IMR-90 (cell line): ENCODE measurements around the gene PXMP2. TPM values are rescaled to one million over a fixed set of nuclear protein-coding genes. Genes with fewer than 3 reads are reported as not detected.

Experiments used
- ATAC-seq: fragments of 200-7000 bp; cut with Tn5 transposase; 2 replicates; pipeline ENCODE4 v1.9.1; 2020; ENCODE audit warnings: low read depth, mild to moderate bottlenecking, moderate library complexity
- BruUV-seq: library from RNA; stranded (reverse); fragments of 400-500 nt; replicated peaks from 2 replicates; lab custom pipeline; 2021; lab: Mats Ljungman, UMichigan
- CTCF ChIA-PET: fragments of 300-600 bp; formaldehyde crosslinking; extraction: SDS; loops from one replicate; lab custom pipeline; 2021; ENCODE audit warnings: antibody characterized with exemption; lab: Yijun Ruan, JAX
- POLR2A ChIA-PET: fragments of 300-600 bp; sonication (Branson Sonifier 250); formaldehyde crosslinking; loops from one replicate; lab custom pipeline; 2022; ENCODE audit warnings: antibody characterized with exemption; ENCODE audit not compliant: unreplicated experiment; lab: Charles Lee
- DNase-seq: peaks from one replicate; pipeline ENCODE4 v3.0.0; 2013
- H2AFZ ChIP-seq: replicated peaks from 2 replicates; pipeline ENCODE3; 2013; ENCODE audit warnings: low read length, mild to moderate bottlenecking; ENCODE audit not compliant: poor library complexity
- H2AK5ac ChIP-seq: 2 replicates; pipeline ENCODE4 v1.6.1; 2013; ENCODE audit warnings: low read depth, low read length, inconsistent platforms
- H2AK9ac ChIP-seq: replicated peaks from 2 replicates; pipeline ENCODE3; 2013; ENCODE audit warnings: mild to moderate bottlenecking, low read depth, low read length, moderate library complexity; ENCODE audit not compliant: poor library complexity
- H2BK120ac ChIP-seq: 2 replicates; pipeline ENCODE4 v1.6.1; 2013; ENCODE audit warnings: low read depth, low read length, inconsistent platforms
- H2BK15ac ChIP-seq: 3 replicates; pipeline ENCODE4 v1.6.1; 2013; ENCODE audit warnings: low read depth, low read length, inconsistent platforms
- H2BK20ac ChIP-seq: 2 replicates; pipeline ENCODE4 v1.6.1; 2013; ENCODE audit warnings: low read depth, mild to moderate bottlenecking, inconsistent platforms, low read length, moderate library complexity
- H2BK5ac ChIP-seq: 2 replicates; pipeline ENCODE4 v1.6.1; 2013; ENCODE audit warnings: mild to moderate bottlenecking, low read depth, low read length, inconsistent platforms; ENCODE audit not compliant: poor library complexity, severe bottlenecking
- H3K14ac ChIP-seq: replicated peaks from 2 replicates; pipeline ENCODE4 v1.6.1; 2013; ENCODE audit warnings: low read depth, low read length, inconsistent platforms
- H3K18ac ChIP-seq: 2 replicates; pipeline ENCODE4 v1.6.1; 2013; ENCODE audit warnings: low read depth, low read length, control low read depth
- H3K23ac ChIP-seq: 2 replicates; pipeline ENCODE4 v1.6.1; 2013; ENCODE audit warnings: low read depth, low read length, inconsistent platforms
- H3K27ac ChIP-seq: 2 replicates; pipeline ENCODE4 v1.5.1; 2013; ENCODE audit warnings: mild to moderate bottlenecking, control low read depth, low read length; ENCODE audit not compliant: insufficient read depth
- H3K27me3 ChIP-seq: 2 replicates; pipeline ENCODE4 v1.6.1; 2013; ENCODE audit warnings: low read length; ENCODE audit not compliant: control insufficient read depth, insufficient read depth
- H3K36me3 ChIP-seq: 2 replicates; pipeline ENCODE4 v1.6.1; 2013; ENCODE audit warnings: low read length, mixed read lengths; ENCODE audit not compliant: control insufficient read depth, insufficient read depth
- H3K4ac ChIP-seq: 2 replicates; pipeline ENCODE4 v1.6.1; 2013; ENCODE audit warnings: low read depth, low read length, inconsistent platforms
- H3K4me1 ChIP-seq: 2 replicates; pipeline ENCODE4 v1.6.1; 2013; ENCODE audit warnings: low read length, mixed read lengths; ENCODE audit not compliant: control insufficient read depth, insufficient read depth
- H3K4me2 ChIP-seq: 2 replicates; pipeline ENCODE4 v1.6.1; 2013; ENCODE audit warnings: low read depth, mild to moderate bottlenecking, control low read depth, low read length, moderate library complexity
- H3K4me3 ChIP-seq: 2 replicates; pipeline ENCODE4 v1.5.1; 2013; ENCODE audit warnings: low read depth, mild to moderate bottlenecking, control low read depth, low read length, moderate library complexity; ENCODE audit not compliant: insufficient read depth
- H3K56ac ChIP-seq: 2 replicates; pipeline ENCODE4 v1.6.1; 2013; ENCODE audit warnings: low read length, inconsistent platforms; ENCODE audit not compliant: insufficient read depth; ENCODE audit errors: extremely low read depth
- H3K79me1 ChIP-seq, 2 experiments: 2 replicates each; pipeline ENCODE4 v1.6.1; 2013; ENCODE audit warnings: low read length in 2 of 2, inconsistent platforms in 1 of 2, low read depth in 1 of 2
- H3K9ac ChIP-seq: 2 replicates; pipeline ENCODE4 v1.6.1; 2013; ENCODE audit warnings: low read depth, low read length, control low read depth
- H3K9me1 ChIP-seq: 2 replicates; pipeline ENCODE4 v1.6.1; 2013; ENCODE audit warnings: low read length, inconsistent platforms; ENCODE audit not compliant: insufficient read depth
- H3K9me3 ChIP-seq: 2 replicates; pipeline ENCODE4 v1.6.1; 2013; ENCODE audit warnings: low read length; ENCODE audit not compliant: control insufficient read depth, insufficient read depth
- H4K20me1 ChIP-seq: 2 replicates; pipeline ENCODE4 v1.6.1; 2013; ENCODE audit warnings: low read length, inconsistent platforms; ENCODE audit not compliant: insufficient read depth
- H4K5ac ChIP-seq: 2 replicates; pipeline ENCODE4 v1.6.1; 2013; ENCODE audit warnings: mild to moderate bottlenecking, low read depth, low read length, control low read depth
- H4K8ac ChIP-seq, 2 experiments: 2 replicates each; pipeline ENCODE4 v1.6.1; 2013; ENCODE audit warnings: low read depth in 2 of 2, low read length in 2 of 2, control low read depth in 1 of 2, inconsistent platforms in 1 of 2
- H4K91ac ChIP-seq: 2 replicates; pipeline ENCODE4 v1.6.1; 2013; ENCODE audit warnings: low read depth, low read length, inconsistent platforms; ENCODE audit not compliant: insufficient read depth
- BHLHE40 ChIP-seq: fragments of 150-350 bp; IDR thresholded peaks from 2 replicates; pipeline ENCODE4 v1.6.1; 2016; ENCODE audit warnings: mild to moderate bottlenecking, low read depth, low read length
- CEBPB ChIP-seq: IDR thresholded peaks from 2 replicates; pipeline ENCODE4 v1.6.1; 2012; ENCODE audit warnings: low read depth, low read length, improper control_type of control experiment
- CHD1 ChIP-seq: IDR thresholded peaks from 2 replicates; pipeline ENCODE4 v1.6.1; 2012; ENCODE audit warnings: low read depth, low read length, improper control_type of control experiment
- ELK1 ChIP-seq: fragments of 150-350 bp; IDR thresholded peaks from 2 replicates; pipeline ENCODE4 v1.6.1; 2016; ENCODE audit warnings: low read depth, mild to moderate bottlenecking, low read length, moderate library complexity, borderline replicate concordance
- FOS ChIP-seq: fragments of 150-350 bp; IDR thresholded peaks from 2 replicates; pipeline ENCODE4 v1.6.1; 2016; ENCODE audit warnings: low read depth, low read length
- MAFK ChIP-seq: IDR thresholded peaks from 2 replicates; pipeline ENCODE4 v1.6.1; 2012; ENCODE audit warnings: low read depth, low read length, improper control_type of control experiment
- MAZ ChIP-seq: IDR thresholded peaks from 2 replicates; pipeline ENCODE4 v1.6.1; 2012; ENCODE audit warnings: low read depth, mild to moderate bottlenecking, low read length, improper control_type of control experiment, moderate library complexity, borderline replicate concordance
- MXI1 ChIP-seq: IDR thresholded peaks from 2 replicates; pipeline ENCODE4 v1.6.1; 2012; ENCODE audit warnings: low read depth, mild to moderate bottlenecking, low read length, moderate library complexity, borderline replicate concordance
- NFE2L2 ChIP-seq: fragments of 150-350 bp; IDR thresholded peaks from 2 replicates; pipeline ENCODE4 v1.6.1; 2016; ENCODE audit warnings: low read depth, mild to moderate bottlenecking, low read length
- POLR2A ChIP-seq: IDR thresholded peaks from 2 replicates; pipeline ENCODE4 v1.6.1; 2012; ENCODE audit warnings: mild to moderate bottlenecking, low read depth, low read length
- RAD21 ChIP-seq: IDR thresholded peaks from 2 replicates; pipeline ENCODE4 v1.6.1; 2012; ENCODE audit warnings: low read length, improper control_type of control experiment
- RCOR1 ChIP-seq: IDR thresholded peaks from 2 replicates; pipeline ENCODE4 v1.6.1; 2012; ENCODE audit warnings: mild to moderate bottlenecking, low read length, improper control_type of control experiment; ENCODE audit not compliant: insufficient replicate concordance
- WGBS, 2 experiments: methylation state at CpG; one replicate each; pipeline versions ENCODE4 v1.1.5 to v1.1.7; 2013; ENCODE audit warnings: missing lambda C conversion rate in 2 of 2; ENCODE audit not compliant: insufficient read length in 1 of 2; ENCODE audit errors: extremely low coverage in 2 of 2; 5-methylcytosine and 5-hydroxymethylcytosine counted together
- dilution Hi-C: fragments of 300-500 bp; cut with HindIII; formaldehyde crosslinking; loops from one replicate; pipeline ENCODE4 v1.14.3; 2018; ENCODE audit warnings: low sequenced_read_pairs; ENCODE audit not compliant: unreplicated experiment
- in situ Hi-C: fragments of 300-500 bp; cut with MboI; formaldehyde crosslinking; loops from 3 replicates; pipeline ENCODE4 v1.14.3; 2019; ENCODE audit warnings: low sequenced_read_pairs, inconsistent platforms, mixed read lengths
- intact Hi-C: fragments of 100-400 bp; cut with micrococcal nuclease; formaldehyde crosslinking; loops from 2 replicates; pipeline ENCODE4 v1.10.0; 2022
- polyA plus RNA-seq, 3 experiments: library from polyadenylated mRNA; depleted of rRNA; stranded (reverse); fragments of >200 nt; gene quantifications; 2 replicates each; pipeline ENCODE4 v1.2.3, GENCODE V29; 2012; ENCODE audit warnings: low replicate concordance in 1 of 3
- total RNA-seq: library from RNA; depleted of rRNA; stranded (reverse); fragments of >200 nt; gene quantifications from 2 replicates; pipeline ENCODE4 v1.2.3, GENCODE V29; 2012
- TF ChIP-seq, protein P1 (sequence below): fragments of 150-350 bp; IDR thresholded peaks from 2 replicates; pipeline ENCODE4 v1.6.1; 2017; ENCODE audit warnings: mild to moderate bottlenecking, antibody characterized with exemption, low read length, low read depth
- TF ChIP-seq, protein P2 (sequence below): conservative IDR thresholded peaks from 2 replicates; pipeline ENCODE4 v1.5.1; 2012; ENCODE audit warnings: mild to moderate bottlenecking, low read depth, low read length, improper control_type of control experiment

The PXMP2 gene
- total and polyA plus RNA-seq, 2 of the 4 experiments (the other 2 are of a cell fraction): 10.9 to 20.1 TPM

DNA sequence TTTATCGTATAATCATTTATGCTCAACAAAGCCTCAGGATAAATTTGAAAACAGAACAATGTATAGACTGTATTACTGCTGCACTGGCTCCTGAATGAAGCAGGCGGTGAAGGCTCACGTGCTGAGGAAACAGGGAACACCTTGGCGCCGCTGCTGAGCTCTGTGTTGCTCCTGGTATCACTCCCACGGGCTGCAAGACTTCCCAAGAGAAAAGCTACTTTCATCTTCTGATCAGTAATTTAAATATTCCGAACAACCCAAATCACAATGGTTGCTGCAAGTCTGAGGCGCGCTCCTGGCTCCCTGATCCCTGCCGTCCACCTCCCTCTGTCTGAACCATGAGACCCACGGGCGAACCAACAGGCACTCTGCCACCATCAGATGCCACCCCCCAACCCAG, 39.0 kb downstream of the PXMP2 start:
- intact Hi-C loops (no loop called here), dilution Hi-C loops (no loop called here), in situ Hi-C loops (no loop called here)
- no peak overlapping the region for H3K27ac ChIP-seq
- ChIA-PET POLR2A (no interaction called here), CTCF (no interaction called here)
- 83% methylated on average over 1 of the region's 12 CpGs; no CpG with 5 or more reads in 1 of the 2 experiments for WGBS, 2 experiments
- no peaks in the 10 kb centered on the region for H3K9me1 ChIP-seq
- H3K4me3 ChIP-seq: no peak overlapping the region
- no peak overlapping the region for H2AFZ ChIP-seq
- H3K4me2 ChIP-seq: no peak overlapping the region
- H4K20me1 ChIP-seq: peaks cover 30% of the 10 kb centered on the region
- H2BK120ac ChIP-seq: no peak overlapping the region
- no peak overlapping the region for H4K5ac ChIP-seq
- H2BK5ac ChIP-seq: no peak overlapping the region
- no peak overlapping the region for H3K23ac ChIP-seq
- H4K8ac ChIP-seq: no peak overlapping the region
- no peak overlapping the region for H3K14ac ChIP-seq
- H4K91ac ChIP-seq: no peak overlapping the region
- no peak overlapping the region for H2BK20ac ChIP-seq
- peaks cover 65% of the 10 kb centered on the region for H3K36me3 ChIP-seq
- H3K18ac ChIP-seq: no peak overlapping the region
- no peak for ATAC-seq
- no peaks in the 10 kb centered on the region for H3K4me1 ChIP-seq
- no peak overlapping the region for H2AK9ac ChIP-seq
- TF ChIP-seq NFE2L2: no peak
- TF ChIP-seq RAD21: no peak
- no peak for TF ChIP-seq RCOR1
- TF ChIP-seq MAZ: no peak
- TF ChIP-seq CEBPB: no peak
- no peak for TF ChIP-seq MXI1
- TF ChIP-seq BHLHE40: no peak
- TF ChIP-seq, protein P1, sequence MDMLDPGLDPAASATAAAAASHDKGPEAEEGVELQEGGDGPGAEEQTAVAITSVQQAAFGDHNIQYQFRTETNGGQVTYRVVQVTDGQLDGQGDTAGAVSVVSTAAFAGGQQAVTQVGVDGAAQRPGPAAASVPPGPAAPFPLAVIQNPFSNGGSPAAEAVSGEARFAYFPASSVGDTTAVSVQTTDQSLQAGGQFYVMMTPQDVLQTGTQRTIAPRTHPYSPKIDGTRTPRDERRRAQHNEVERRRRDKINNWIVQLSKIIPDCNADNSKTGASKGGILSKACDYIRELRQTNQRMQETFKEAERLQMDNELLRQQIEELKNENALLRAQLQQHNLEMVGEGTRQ: no peak
- TF ChIP-seq CHD1: no peak
- TF ChIP-seq POLR2A: no peak
- TF ChIP-seq MAFK: no peak
- TF ChIP-seq, protein P2, sequence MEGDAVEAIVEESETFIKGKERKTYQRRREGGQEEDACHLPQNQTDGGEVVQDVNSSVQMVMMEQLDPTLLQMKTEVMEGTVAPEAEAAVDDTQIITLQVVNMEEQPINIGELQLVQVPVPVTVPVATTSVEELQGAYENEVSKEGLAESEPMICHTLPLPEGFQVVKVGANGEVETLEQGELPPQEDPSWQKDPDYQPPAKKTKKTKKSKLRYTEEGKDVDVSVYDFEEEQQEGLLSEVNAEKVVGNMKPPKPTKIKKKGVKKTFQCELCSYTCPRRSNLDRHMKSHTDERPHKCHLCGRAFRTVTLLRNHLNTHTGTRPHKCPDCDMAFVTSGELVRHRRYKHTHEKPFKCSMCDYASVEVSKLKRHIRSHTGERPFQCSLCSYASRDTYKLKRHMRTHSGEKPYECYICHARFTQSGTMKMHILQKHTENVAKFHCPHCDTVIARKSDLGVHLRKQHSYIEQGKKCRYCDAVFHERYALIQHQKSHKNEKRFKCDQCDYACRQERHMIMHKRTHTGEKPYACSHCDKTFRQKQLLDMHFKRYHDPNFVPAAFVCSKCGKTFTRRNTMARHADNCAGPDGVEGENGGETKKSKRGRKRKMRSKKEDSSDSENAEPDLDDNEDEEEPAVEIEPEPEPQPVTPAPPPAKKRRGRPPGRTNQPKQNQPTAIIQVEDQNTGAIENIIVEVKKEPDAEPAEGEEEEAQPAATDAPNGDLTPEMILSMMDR: no peak
- TF ChIP-seq FOS: no peak
- no peak for TF ChIP-seq ELK1
- no peak overlapping the region for H3K56ac ChIP-seq
- no peak for DNase-seq
- H3K27me3 ChIP-seq: no peaks in the 10 kb centered on the region
- no TSS peak for BruUV-seq
- H3K9ac ChIP-seq: no peak overlapping the region
- no peaks in the 10 kb centered on the region for H3K9me3 ChIP-seq
- no peak overlapping the region for H2AK5ac ChIP-seq
- peaks cover 31 to 47% of the 10 kb centered on the region in 2 experiments for H3K79me1 ChIP-seq
- no peak overlapping the region for H3K4ac ChIP-seq
- H2BK15ac ChIP-seq: no peak overlapping the region
